Caco-2 (cell line): Measurements from ENCODE around the gene HACD2. TPM values are rescaled to one million over a fixed set of nuclear protein-coding genes. Genes with fewer than 3 reads are reported as not detected.

Source experiments
- BruUV-seq: library from RNA; stranded (reverse); fragments of 400-500 nt; replicated peaks from 2 replicates; lab custom pipeline; 2021; lab: Mats Ljungman, UMichigan
- CTCF ChIA-PET: fragments of 300-600 bp; sonication (Branson Sonifier 250); formaldehyde crosslinking; loops from one replicate; lab custom pipeline; 2022; ENCODE audit warnings: antibody characterized with exemption; lab: Charles Lee
- POLR2A ChIA-PET: fragments of 300-600 bp; sonication (Branson Sonifier 250); formaldehyde crosslinking; loops from one replicate; lab custom pipeline; 2022; ENCODE audit warnings: antibody characterized with exemption; lab: Charles Lee
- DNase-seq, 2 experiments: peaks; one replicate each; pipeline versions ENCODE4 v3.0.0 to v3.0.0-alpha.2; 2020 to 2022
- H3K27me3 ChIP-seq: replicated peaks from 2 replicates; pipeline ENCODE4 v1.6.0; 2011; ENCODE audit warnings: low read length; ENCODE audit not compliant: control insufficient read depth, insufficient read depth
- H3K36me3 ChIP-seq: 2 replicates; pipeline ENCODE4 v1.5.1; 2011; ENCODE audit warnings: low read length; ENCODE audit not compliant: control insufficient read depth, insufficient read depth
- H3K4me1 ChIP-seq: fragments of 250-450 bp; sonication (Bioruptor Pico); 2 replicates; pipeline ENCODE4 v1.5.1; 2020; ENCODE audit warnings: mild to moderate bottlenecking
- H3K4me3 ChIP-seq: 2 replicates; pipeline ENCODE4 v1.5.1; 2011; ENCODE audit warnings: low read depth, mild to moderate bottlenecking, control low read depth, low read length
- H3K9me3 ChIP-seq: fragments of 250-450 bp; sonication (Bioruptor Pico); 2 replicates; pipeline ENCODE4 v1.5.1; 2020; ENCODE audit warnings: mild to moderate bottlenecking, moderate library complexity
- H3K27ac Mint-ChIP-seq: one replicate; pipeline ENCODE4 v1.8.0; 2022; ENCODE audit warnings: mixed read lengths; ENCODE audit not compliant: unreplicated experiment
- H3K27me3 Mint-ChIP-seq: one replicate; pipeline ENCODE4 v1.8.0; 2022; ENCODE audit warnings: mixed read lengths; ENCODE audit not compliant: insufficient read depth, unreplicated experiment
- H3K36me3 Mint-ChIP-seq: one replicate; pipeline ENCODE4 v1.8.0; 2022; ENCODE audit warnings: mild to moderate bottlenecking, mixed read lengths; ENCODE audit not compliant: insufficient read depth, unreplicated experiment
- H3K4me1 Mint-ChIP-seq: one replicate; pipeline ENCODE4 v1.8.0; 2022; ENCODE audit warnings: low read depth, mixed read lengths; ENCODE audit not compliant: unreplicated experiment
- H3K4me3 Mint-ChIP-seq: one replicate; pipeline ENCODE4 v1.8.0; 2022; ENCODE audit warnings: mild to moderate bottlenecking, moderate library complexity, mixed read lengths; ENCODE audit not compliant: unreplicated experiment
- H3K9me3 Mint-ChIP-seq: one replicate; pipeline ENCODE4 v1.8.0; 2022; ENCODE audit warnings: mixed read lengths; ENCODE audit not compliant: unreplicated experiment
- CTCF ChIP-seq, 2 experiments: fragments of 200-600 bp in 1 of 2; IDR thresholded peaks; 1 replicate in 1 of 2; 2 replicates in 1 of 2; pipeline versions ENCODE4 v1.5.1 to v1.8.0; 2011 to 2022; ENCODE audit warnings: antibody characterized with exemption in 1 of 2, control low read depth in 1 of 2, inconsistent platforms in 1 of 2, low read depth in 1 of 2, low read length in 1 of 2, mild to moderate bottlenecking in 1 of 2, moderate library complexity in 1 of 2; ENCODE audit not compliant: insufficient read depth in 1 of 2, severe bottlenecking in 1 of 2, unreplicated experiment in 1 of 2
- intact Hi-C: fragments of 100-400 bp; cut with micrococcal nuclease; formaldehyde crosslinking; loops from one replicate; pipeline ENCODE4 v1.10.0; 2022; ENCODE audit not compliant: unreplicated experiment
- total RNA-seq: library from RNA; stranded (reverse); gene quantifications from 2 replicates; pipeline ENCODE4 v1.2.3, GENCODE V29; 2022

The HACD2 gene
- total RNA-seq, 1 experiment from 2014 or later = 92.5 TPM

GRCh38 chr3:123481722-123482457, 103.0 kb downstream of the HACD2 start:
- Histone ChIP-seq H3K36me3 (no peaks in the 10 kb centered on the region), H3K4me3 (no peak overlapping the region), H3K27me3 (no peaks in the 10 kb centered on the region), H3K4me1 (no peaks in the 10 kb centered on the region), H3K9me3 (no peaks in the 10 kb centered on the region)
- no peaks in the 10 kb centered on the region for H3K27me3 Mint-ChIP-seq
- peaks cover 14% of the 10 kb centered on the region for H3K36me3 Mint-ChIP-seq
- H3K27ac Mint-ChIP-seq = no peak overlapping the region
- ChIA-PET POLR2A (no interaction called here), CTCF (no interaction called here)
- H3K4me3 Mint-ChIP-seq = no peak overlapping the region
- TF ChIP-seq CTCF (IDR thresholded peaks at IDR 0.05; ENCODE audit: insufficient read depth in 1 of 2, low read depth in 1 of 2, low read length in 1 of 2, severe bottlenecking in 1 of 2, unreplicated experiment in 1 of 2) = no peak
- no peaks in the 10 kb centered on the region for H3K9me3 Mint-ChIP-seq
- DNase-seq = no peak
- no peaks in the 10 kb centered on the region for H3K4me1 Mint-ChIP-seq
- no TSS peak for BruUV-seq
- intact Hi-C loops = no loop called here

- ChIA-PET POLR2A (no interaction called here), CTCF (no interaction called here)
- Mint-ChIP-seq H3K27me3 (no peaks in the 10 kb centered on the region), H3K4me1 (no peaks in the 10 kb centered on the region), H3K9me3 (no peaks in the 10 kb centered on the region), H3K27ac (no peak overlapping the region), H3K4me3 (no peak overlapping the region), H3K36me3 (peaks cover 7% of the 10 kb centered on the region)
- DNase-seq = no peak
- H3K36me3 ChIP-seq = no peaks in the 10 kb centered on the region
- no peak for TF ChIP-seq CTCF (IDR thresholded peaks at IDR 0.05; ENCODE audit: insufficient read depth in 1 of 2, low read depth in 1 of 2, low read length in 1 of 2, severe bottlenecking in 1 of 2, unreplicated experiment in 1 of 2)
- H3K4me1 ChIP-seq = no peaks in the 10 kb centered on the region
- no TSS peak for BruUV-seq
- intact Hi-C loops = no loop called here
- H3K4me3 ChIP-seq = no peak overlapping the region
- H3K9me3 ChIP-seq = no peaks in the 10 kb centered on the region
- H3K27me3 ChIP-seq = no peaks in the 10 kb centered on the region
These were observed 103.8 kb downstream of the HACD2 start for GRCh38 chr3:123481071-123481470.

DNA sequence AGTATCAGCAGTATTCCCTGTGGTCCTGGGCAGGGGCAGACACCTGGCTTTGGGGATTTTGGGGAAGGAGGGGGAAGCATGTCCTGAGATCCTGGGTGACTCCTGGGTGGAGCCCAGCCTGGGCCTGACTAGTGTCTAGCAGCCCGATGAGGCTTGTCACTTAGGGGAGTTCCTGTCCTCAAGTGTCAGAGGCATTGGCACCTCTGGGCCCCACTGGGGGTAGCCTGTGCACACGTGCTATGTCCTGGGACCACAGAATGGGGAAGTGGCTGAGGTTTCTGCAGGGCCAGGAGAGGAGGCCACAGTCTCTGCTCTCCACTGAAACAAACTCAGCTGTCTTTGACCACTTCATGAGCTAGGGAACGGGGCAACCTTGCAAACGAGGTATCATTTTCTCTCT, 104.4 kb downstream of the HACD2 start:
- peaks cover 7% of the 10 kb centered on the region for H3K36me3 Mint-ChIP-seq
- no peak overlapping the region for H3K27ac Mint-ChIP-seq
- H3K27me3 ChIP-seq = no peaks in the 10 kb centered on the region
- ChIA-PET POLR2A (no interaction called here), CTCF (interaction anchor here (0.6 kb wide), 1 partner anchor 10 kb away, joined by 3 read pairs; no protein-coding TSS in a partner anchor)
- H3K4me3 Mint-ChIP-seq = no peak overlapping the region
- intact Hi-C loops = no loop called here
- no peaks in the 10 kb centered on the region for H3K4me1 ChIP-seq
- no peak overlapping the region for H3K4me3 ChIP-seq
- no TSS peak for BruUV-seq
- no peak for DNase-seq
- no peaks in the 10 kb centered on the region for H3K27me3 Mint-ChIP-seq
- H3K9me3 ChIP-seq = no peaks in the 10 kb centered on the region
- no peaks in the 10 kb centered on the region for H3K4me1 Mint-ChIP-seq
- no peak for TF ChIP-seq CTCF (IDR thresholded peaks at IDR 0.05; ENCODE audit: insufficient read depth in 1 of 2, low read depth in 1 of 2, low read length in 1 of 2, severe bottlenecking in 1 of 2, unreplicated experiment in 1 of 2)
- no peaks in the 10 kb centered on the region for H3K9me3 Mint-ChIP-seq
- H3K36me3 ChIP-seq = no peaks in the 10 kb centered on the region
